Measurements from ENCODE around the gene CREB3L2. TPM values are rescaled to one million over a fixed set of nuclear protein-coding genes. Genes with fewer than 3 reads are reported as not detected.

Gene CREB3L2
- total and polyA plus RNA-seq, 10 of the 15 experiments (the other 5 are each of a cell fraction or from before 2014, with no cell fraction given): 6.4 to 67.1 (median 26.2) TPM

DNA sequence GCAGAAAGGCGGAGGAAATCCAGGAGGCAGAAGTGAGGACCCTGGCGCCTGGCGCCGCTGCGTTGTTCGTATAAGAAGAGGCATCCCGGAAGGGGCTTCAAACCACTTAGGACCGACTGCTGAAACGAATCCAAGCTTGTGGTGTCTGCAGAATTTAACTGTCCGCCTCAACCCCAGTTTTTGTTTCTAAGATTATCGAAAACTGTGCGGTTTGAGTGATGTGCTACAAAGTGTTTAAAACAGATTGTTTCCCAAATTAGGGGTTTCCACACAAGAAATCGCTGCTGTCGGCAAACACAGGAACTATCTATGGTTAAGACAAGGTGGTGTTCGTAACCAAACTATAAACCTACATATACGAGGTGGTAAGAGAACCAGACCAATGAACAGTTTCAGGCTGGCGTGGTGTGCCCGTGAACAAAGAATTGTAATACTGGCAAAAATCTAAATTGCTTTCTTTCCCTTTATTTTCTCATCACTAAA, 154.3 kb downstream of the CREB3L2 start (continued):
- TF ChIP-seq, protein P1, sequence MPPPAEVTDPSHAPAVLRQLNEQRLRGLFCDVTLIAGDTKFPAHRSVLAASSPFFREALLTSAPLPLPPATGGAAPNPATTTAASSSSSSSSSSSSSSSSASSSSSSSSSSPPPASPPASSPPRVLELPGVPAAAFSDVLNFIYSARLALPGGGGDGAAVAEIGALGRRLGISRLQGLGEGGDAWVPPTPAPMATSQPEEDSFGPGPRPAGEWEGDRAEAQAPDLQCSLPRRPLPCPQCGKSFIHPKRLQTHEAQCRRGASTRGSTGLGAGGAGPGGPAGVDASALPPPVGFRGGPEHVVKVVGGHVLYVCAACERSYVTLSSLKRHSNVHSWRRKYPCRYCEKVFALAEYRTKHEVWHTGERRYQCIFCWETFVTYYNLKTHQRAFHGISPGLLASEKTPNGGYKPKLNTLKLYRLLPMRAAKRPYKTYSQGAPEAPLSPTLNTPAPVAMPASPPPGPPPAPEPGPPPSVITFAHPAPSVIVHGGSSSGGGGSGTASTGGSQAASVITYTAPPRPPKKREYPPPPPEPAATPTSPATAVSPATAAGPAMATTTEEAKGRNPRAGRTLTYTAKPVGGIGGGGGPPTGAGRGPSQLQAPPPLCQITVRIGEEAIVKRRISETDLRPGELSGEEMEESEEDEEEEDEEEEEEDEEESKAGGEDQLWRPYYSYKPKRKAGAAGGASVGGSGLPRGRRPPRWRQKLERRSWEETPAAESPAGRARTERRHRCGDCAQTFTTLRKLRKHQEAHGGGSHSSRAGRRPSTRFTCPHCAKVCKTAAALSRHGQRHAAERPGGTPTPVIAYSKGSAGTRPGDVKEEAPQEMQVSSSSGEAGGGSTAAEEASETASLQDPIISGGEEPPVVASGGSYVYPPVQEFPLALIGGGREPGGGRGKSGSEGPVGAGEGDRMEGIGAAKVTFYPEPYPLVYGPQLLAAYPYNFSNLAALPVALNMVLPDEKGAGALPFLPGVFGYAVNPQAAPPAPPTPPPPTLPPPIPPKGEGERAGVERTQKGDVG (CRISPR knock-in tag; IDR thresholded peaks at IDR 0.05): no peak
- TF ChIP-seq SUZ12 (IDR thresholded peaks at IDR 0.05; ENCODE audit: unreplicated experiment) (no peak), ESRRA (IDR thresholded peaks at IDR 0.05; ENCODE audit: low read length) (no peak), NFIC (IDR thresholded peaks at IDR 0.05; ENCODE audit: low read depth, low read length) (no peak), NR2C2 (IDR thresholded peaks at IDR 0.05; ENCODE audit: borderline replicate concordance, control insufficient read depth, insufficient read length, low read depth) (no peak), HDAC6 (IDR thresholded peaks at IDR 0.05; ENCODE audit: unreplicated experiment) (no peak), RB1 (IDR thresholded peaks at IDR 0.05; ENCODE audit: borderline replicate concordance) (no peak), RUNX3 (IDR thresholded peaks at IDR 0.05; ENCODE audit: low read length) (peak; percentile 57), MTA2 (IDR thresholded peaks at IDR 0.05; ENCODE audit: low read depth) (peak; percentile 54), NR2F1 (conservative IDR thresholded peaks at IDR 0.05) (no peak), IKZF2 (IDR thresholded peaks at IDR 0.05) (0 out of 4 replicates have a peak, but pooled peaks have one; percentile 12 to 19), NRF1 (conservative IDR thresholded peaks at IDR 0.05; ENCODE audit: low read depth, low read length) (no peak)
- TF ChIP-seq, protein P2, sequence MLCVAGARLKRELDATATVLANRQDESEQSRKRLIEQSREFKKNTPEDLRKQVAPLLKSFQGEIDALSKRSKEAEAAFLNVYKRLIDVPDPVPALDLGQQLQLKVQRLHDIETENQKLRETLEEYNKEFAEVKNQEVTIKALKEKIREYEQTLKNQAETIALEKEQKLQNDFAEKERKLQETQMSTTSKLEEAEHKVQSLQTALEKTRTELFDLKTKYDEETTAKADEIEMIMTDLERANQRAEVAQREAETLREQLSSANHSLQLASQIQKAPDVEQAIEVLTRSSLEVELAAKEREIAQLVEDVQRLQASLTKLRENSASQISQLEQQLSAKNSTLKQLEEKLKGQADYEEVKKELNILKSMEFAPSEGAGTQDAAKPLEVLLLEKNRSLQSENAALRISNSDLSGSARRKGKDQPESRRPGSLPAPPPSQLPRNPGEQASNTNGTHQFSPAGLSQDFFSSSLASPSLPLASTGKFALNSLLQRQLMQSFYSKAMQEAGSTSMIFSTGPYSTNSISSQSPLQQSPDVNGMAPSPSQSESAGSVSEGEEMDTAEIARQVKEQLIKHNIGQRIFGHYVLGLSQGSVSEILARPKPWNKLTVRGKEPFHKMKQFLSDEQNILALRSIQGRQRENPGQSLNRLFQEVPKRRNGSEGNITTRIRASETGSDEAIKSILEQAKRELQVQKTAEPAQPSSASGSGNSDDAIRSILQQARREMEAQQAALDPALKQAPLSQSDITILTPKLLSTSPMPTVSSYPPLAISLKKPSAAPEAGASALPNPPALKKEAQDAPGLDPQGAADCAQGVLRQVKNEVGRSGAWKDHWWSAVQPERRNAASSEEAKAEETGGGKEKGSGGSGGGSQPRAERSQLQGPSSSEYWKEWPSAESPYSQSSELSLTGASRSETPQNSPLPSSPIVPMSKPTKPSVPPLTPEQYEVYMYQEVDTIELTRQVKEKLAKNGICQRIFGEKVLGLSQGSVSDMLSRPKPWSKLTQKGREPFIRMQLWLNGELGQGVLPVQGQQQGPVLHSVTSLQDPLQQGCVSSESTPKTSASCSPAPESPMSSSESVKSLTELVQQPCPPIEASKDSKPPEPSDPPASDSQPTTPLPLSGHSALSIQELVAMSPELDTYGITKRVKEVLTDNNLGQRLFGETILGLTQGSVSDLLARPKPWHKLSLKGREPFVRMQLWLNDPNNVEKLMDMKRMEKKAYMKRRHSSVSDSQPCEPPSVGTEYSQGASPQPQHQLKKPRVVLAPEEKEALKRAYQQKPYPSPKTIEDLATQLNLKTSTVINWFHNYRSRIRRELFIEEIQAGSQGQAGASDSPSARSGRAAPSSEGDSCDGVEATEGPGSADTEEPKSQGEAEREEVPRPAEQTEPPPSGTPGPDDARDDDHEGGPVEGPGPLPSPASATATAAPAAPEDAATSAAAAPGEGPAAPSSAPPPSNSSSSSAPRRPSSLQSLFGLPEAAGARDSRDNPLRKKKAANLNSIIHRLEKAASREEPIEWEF (IDR thresholded peaks at IDR 0.05; ENCODE audit: insufficient replicate concordance, low read depth, low read length): no peak
- TF ChIP-seq, protein P3, sequence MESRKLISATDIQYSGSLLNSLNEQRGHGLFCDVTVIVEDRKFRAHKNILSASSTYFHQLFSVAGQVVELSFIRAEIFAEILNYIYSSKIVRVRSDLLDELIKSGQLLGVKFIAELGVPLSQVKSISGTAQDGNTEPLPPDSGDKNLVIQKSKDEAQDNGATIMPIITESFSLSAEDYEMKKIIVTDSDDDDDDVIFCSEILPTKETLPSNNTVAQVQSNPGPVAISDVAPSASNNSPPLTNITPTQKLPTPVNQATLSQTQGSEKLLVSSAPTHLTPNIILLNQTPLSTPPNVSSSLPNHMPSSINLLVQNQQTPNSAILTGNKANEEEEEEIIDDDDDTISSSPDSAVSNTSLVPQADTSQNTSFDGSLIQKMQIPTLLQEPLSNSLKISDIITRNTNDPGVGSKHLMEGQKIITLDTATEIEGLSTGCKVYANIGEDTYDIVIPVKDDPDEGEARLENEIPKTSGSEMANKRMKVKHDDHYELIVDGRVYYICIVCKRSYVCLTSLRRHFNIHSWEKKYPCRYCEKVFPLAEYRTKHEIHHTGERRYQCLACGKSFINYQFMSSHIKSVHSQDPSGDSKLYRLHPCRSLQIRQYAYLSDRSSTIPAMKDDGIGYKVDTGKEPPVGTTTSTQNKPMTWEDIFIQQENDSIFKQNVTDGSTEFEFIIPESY (IDR thresholded peaks at IDR 0.05): no peak
- TF ChIP-seq, protein P4, sequence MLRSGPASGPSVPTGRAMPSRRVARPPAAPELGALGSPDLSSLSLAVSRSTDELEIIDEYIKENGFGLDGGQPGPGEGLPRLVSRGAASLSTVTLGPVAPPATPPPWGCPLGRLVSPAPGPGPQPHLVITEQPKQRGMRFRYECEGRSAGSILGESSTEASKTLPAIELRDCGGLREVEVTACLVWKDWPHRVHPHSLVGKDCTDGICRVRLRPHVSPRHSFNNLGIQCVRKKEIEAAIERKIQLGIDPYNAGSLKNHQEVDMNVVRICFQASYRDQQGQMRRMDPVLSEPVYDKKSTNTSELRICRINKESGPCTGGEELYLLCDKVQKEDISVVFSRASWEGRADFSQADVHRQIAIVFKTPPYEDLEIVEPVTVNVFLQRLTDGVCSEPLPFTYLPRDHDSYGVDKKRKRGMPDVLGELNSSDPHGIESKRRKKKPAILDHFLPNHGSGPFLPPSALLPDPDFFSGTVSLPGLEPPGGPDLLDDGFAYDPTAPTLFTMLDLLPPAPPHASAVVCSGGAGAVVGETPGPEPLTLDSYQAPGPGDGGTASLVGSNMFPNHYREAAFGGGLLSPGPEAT (IDR thresholded peaks at IDR 0.05; ENCODE audit: low read depth): 0 out of 2 replicates have a peak, but pooled peaks have one; percentile 25
- TF ChIP-seq, protein P5, sequence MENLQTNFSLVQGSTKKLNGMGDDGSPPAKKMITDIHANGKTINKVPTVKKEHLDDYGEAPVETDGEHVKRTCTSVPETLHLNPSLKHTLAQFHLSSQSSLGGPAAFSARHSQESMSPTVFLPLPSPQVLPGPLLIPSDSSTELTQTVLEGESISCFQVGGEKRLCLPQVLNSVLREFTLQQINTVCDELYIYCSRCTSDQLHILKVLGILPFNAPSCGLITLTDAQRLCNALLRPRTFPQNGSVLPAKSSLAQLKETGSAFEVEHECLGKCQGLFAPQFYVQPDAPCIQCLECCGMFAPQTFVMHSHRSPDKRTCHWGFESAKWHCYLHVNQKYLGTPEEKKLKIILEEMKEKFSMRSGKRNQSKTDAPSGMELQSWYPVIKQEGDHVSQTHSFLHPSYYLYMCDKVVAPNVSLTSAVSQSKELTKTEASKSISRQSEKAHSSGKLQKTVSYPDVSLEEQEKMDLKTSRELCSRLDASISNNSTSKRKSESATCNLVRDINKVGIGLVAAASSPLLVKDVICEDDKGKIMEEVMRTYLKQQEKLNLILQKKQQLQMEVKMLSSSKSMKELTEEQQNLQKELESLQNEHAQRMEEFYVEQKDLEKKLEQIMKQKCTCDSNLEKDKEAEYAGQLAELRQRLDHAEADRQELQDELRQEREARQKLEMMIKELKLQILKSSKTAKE (IDR thresholded peaks at IDR 0.05; ENCODE audit: low read depth, poor library complexity, severe bottlenecking): no peak

All from GM12878 (cell line).